Liver (tissue), 9 donors: ENCODE measurements around the gene PGAP3. TPM values are rescaled to one million over a fixed set of nuclear protein-coding genes. Genes with fewer than 3 reads are reported as not detected.

Source experiments
- DNase-seq: peaks from one replicate; pipeline ENCODE4 v3.0.0-alpha.2; 2017; ENCODE audit warnings: low spot score
- H3K27ac ChIP-seq, 2 donors: one replicate each; pipeline ENCODE4 v1.7.0; 2013; ENCODE audit warnings: inconsistent platforms in 2 of 2, low read length in 2 of 2, control low read depth in 1 of 2, low read depth in 1 of 2, mild to moderate bottlenecking in 1 of 2
- H3K27me3 ChIP-seq, 4 donors: one replicate each; pipeline versions ENCODE4 v1.6.1 to v1.7.0; 2013; ENCODE audit warnings: low read length in 3 of 4, inconsistent platforms in 1 of 4, mild to moderate bottlenecking in 1 of 4, moderate library complexity in 1 of 4; ENCODE audit not compliant: control insufficient read depth in 4 of 4, insufficient read depth in 4 of 4
- H3K36me3 ChIP-seq, 4 donors: one replicate each; pipeline versions ENCODE4 v1.6.1 to v1.7.0; 2013; ENCODE audit warnings: low read length in 3 of 4, mild to moderate bottlenecking in 3 of 4, low read depth in 1 of 4, moderate library complexity in 1 of 4; ENCODE audit not compliant: control insufficient read depth in 4 of 4, insufficient read depth in 3 of 4
- H3K4me1 ChIP-seq, 4 donors: one replicate each; pipeline versions ENCODE4 v1.6.1 to v1.7.0; 2013; ENCODE audit warnings: low read length in 3 of 4, mild to moderate bottlenecking in 3 of 4, moderate library complexity in 1 of 4; ENCODE audit not compliant: control insufficient read depth in 4 of 4, insufficient read depth in 4 of 4
- H3K4me3 ChIP-seq, 3 donors: one replicate each; pipeline versions ENCODE4 v1.6.1 to v1.7.0; 2013; ENCODE audit warnings: low read length in 3 of 3, control low read depth in 1 of 3, low read depth in 1 of 3, mild to moderate bottlenecking in 1 of 3
- H3K9ac ChIP-seq, 2 donors: one replicate each; pipeline ENCODE4 v1.7.0; 2013; ENCODE audit warnings: low read length in 2 of 2, mild to moderate bottlenecking in 2 of 2, moderate library complexity in 2 of 2, control low read depth in 1 of 2, low read depth in 1 of 2
- H3K9me3 ChIP-seq, 4 donors: one replicate each; pipeline versions ENCODE4 v1.6.1 to v1.7.0; 2013; ENCODE audit warnings: low read length in 3 of 4; ENCODE audit not compliant: control insufficient read depth in 4 of 4
- FOXA2 ChIP-seq: IDR thresholded peaks from 2 replicates; pipeline ENCODE4 v1.6.1; 2016; ENCODE audit warnings: antibody characterized with exemption
- GABPA ChIP-seq, 2 donors: IDR thresholded peaks in 1 of 2; conservative IDR thresholded peaks in 1 of 2; 2 replicates each; pipeline ENCODE4 v1.6.1; 2016; ENCODE audit warnings: antibody characterized with exemption in 2 of 2, mild to moderate bottlenecking in 1 of 2, moderate library complexity in 1 of 2
- HNF4A ChIP-seq, 2 donors: conservative IDR thresholded peaks; 2 replicates each; pipeline ENCODE4 v1.6.1; 2016; ENCODE audit warnings: antibody characterized with exemption in 2 of 2, mild to moderate bottlenecking in 2 of 2
- JUND ChIP-seq, 2 donors: IDR thresholded peaks; 2 replicates each; pipeline ENCODE4 v1.6.1; 2016; ENCODE audit warnings: antibody characterized with exemption in 2 of 2
- NR2F2 ChIP-seq: IDR thresholded peaks from 2 replicates; pipeline ENCODE4 v1.6.1; 2016; ENCODE audit warnings: antibody characterized with exemption
- RAD21 ChIP-seq, 2 donors: IDR thresholded peaks; 2 replicates each; pipeline ENCODE4 v1.6.1; 2016; ENCODE audit warnings: antibody characterized with exemption in 2 of 2, mild to moderate bottlenecking in 2 of 2
- RXRA ChIP-seq, 2 donors: IDR thresholded peaks; 2 replicates each; pipeline ENCODE4 v1.6.1; 2017 to 2018; ENCODE audit warnings: antibody characterized with exemption in 2 of 2, mild to moderate bottlenecking in 1 of 2
- SP1 ChIP-seq: IDR thresholded peaks from 2 replicates; pipeline ENCODE4 v1.6.1; 2018; ENCODE audit warnings: antibody characterized with exemption, mild to moderate bottlenecking
- TAF1 ChIP-seq: conservative IDR thresholded peaks from 2 replicates; pipeline ENCODE4 v1.6.1; 2016; ENCODE audit warnings: antibody characterized with exemption, mild to moderate bottlenecking
- WGBS: extraction: QIAGEN DNeasy Blood & Tissue Kit; methylation state at CpG from one replicate; pipeline ENCODE4 v1.1.7; 2013; 5-methylcytosine and 5-hydroxymethylcytosine counted together
- polyA plus RNA-seq, 2 donors: library from polyadenylated mRNA; stranded (reverse) in 1 of 2; unstranded in 1 of 2; fragments of 200-250 nt in 1 of 2; fragments of >200 nt in 1 of 2; fragmentation: Nextera tagmentation in 1 of 2; extraction: Ambion mirVana in 1 of 2; gene quantifications; one replicate each; pipeline versions ENCODE4 v1.2.1 to v1.2.3, GENCODE V29; 2013 to 2015
- total RNA-seq, 2 donors: library from RNA; depleted of rRNA; stranded (reverse); fragments of >200 nt; gene quantifications; one replicate each; pipeline ENCODE4 v1.2.3, GENCODE V29; 2014
- TF ChIP-seq, protein P1 (sequence below): IDR thresholded peaks from 2 replicates; pipeline ENCODE4 v1.6.1; 2016; ENCODE audit warnings: antibody characterized with exemption, mild to moderate bottlenecking
- TF ChIP-seq, protein P2 (sequence below): fragments of 150-350 bp; IDR thresholded peaks from 2 replicates; pipeline ENCODE4 v1.5.1; 2017; ENCODE audit warnings: improper control_type of control experiment, low read depth, low read length; ENCODE audit not compliant: missing input control
- TF ChIP-seq, protein P3 (sequence below): IDR thresholded peaks from 2 replicates; pipeline ENCODE4 v1.6.1; 2016; ENCODE audit warnings: antibody characterized with exemption
- donor health status: healthy.
- donor health status: healthy.
- donor health status: healthy.
- donor health status: healthy.
- donor health status: healthy.

Gene PGAP3
- total and polyA plus RNA-seq, 4 donors = 7.9 to 19.5 (median 14.0) TPM

DNA sequence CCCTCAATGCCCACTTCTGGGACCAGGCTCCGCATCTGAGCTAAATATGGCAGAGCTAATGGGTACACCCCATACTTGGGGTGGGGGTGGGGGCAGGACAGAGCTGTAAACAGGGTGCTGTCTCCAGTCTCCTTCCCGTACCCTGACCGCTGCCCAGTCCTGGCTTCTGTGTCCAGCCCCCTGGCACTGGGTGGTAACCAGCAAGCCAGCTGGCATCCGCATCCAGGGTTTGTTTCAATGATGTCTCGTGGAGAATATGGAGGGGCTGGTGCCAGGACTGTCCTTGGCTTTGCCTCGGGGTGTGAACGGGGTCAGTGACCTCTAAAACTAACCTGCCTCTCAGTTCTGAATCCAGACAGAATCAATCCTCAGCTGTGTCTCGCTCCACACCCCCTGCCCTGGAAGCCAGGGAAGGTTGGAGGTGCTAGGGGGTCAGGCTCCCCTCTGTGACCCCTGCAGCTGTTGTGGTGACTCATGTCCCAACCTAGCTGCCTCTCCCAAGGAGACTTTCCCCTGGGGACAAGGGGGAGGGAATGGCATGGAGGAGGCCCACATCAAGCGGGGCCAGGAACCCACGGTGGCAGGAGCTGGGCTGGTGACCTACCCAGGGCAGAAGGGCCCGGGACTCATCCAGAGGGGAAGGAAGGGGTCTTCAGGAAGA lies 21.1 kb downstream of the PGAP3 start:
- Histone ChIP-seq H3K36me3 (no peaks in the 10 kb centered on the region), H3K27me3 (no peaks in the 10 kb centered on the region), H3K9ac (no peak overlapping the region), H3K27ac (peak overlapping the region in 1 of 2 donors; percentile 32), H3K4me1 (peaks cover 29 to 65% (median 55%) of the 10 kb centered on the region in 4 donors), H3K9me3 (no peaks in the 10 kb centered on the region), H3K4me3 (no peak overlapping the region)
- no peak for DNase-seq
- TF ChIP-seq SP1 (peak; percentile 43), NR2F2 (peak; percentile 51), HNF4A (conservative IDR thresholded peaks at IDR 0.05) (peak; percentile 37 to 61), GABPA (IDR thresholded peaks at IDR 0.05 in 1 of 2, conservative IDR thresholded peaks at IDR 0.05 in 1 of 2) (no peak), JUND (IDR thresholded peaks at IDR 0.05) (peak in 1 of 2 donors; percentile 30), FOXA2 (no peak), RXRA (IDR thresholded peaks at IDR 0.05) (peak; percentile 88 to 92)
- TF ChIP-seq, protein P1, sequence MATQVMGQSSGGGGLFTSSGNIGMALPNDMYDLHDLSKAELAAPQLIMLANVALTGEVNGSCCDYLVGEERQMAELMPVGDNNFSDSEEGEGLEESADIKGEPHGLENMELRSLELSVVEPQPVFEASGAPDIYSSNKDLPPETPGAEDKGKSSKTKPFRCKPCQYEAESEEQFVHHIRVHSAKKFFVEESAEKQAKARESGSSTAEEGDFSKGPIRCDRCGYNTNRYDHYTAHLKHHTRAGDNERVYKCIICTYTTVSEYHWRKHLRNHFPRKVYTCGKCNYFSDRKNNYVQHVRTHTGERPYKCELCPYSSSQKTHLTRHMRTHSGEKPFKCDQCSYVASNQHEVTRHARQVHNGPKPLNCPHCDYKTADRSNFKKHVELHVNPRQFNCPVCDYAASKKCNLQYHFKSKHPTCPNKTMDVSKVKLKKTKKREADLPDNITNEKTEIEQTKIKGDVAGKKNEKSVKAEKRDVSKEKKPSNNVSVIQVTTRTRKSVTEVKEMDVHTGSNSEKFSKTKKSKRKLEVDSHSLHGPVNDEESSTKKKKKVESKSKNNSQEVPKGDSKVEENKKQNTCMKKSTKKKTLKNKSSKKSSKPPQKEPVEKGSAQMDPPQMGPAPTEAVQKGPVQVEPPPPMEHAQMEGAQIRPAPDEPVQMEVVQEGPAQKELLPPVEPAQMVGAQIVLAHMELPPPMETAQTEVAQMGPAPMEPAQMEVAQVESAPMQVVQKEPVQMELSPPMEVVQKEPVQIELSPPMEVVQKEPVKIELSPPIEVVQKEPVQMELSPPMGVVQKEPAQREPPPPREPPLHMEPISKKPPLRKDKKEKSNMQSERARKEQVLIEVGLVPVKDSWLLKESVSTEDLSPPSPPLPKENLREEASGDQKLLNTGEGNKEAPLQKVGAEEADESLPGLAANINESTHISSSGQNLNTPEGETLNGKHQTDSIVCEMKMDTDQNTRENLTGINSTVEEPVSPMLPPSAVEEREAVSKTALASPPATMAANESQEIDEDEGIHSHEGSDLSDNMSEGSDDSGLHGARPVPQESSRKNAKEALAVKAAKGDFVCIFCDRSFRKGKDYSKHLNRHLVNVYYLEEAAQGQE = no peak
- 34% methylated on average over 11 of the region's 11 CpGs for WGBS

DNA sequence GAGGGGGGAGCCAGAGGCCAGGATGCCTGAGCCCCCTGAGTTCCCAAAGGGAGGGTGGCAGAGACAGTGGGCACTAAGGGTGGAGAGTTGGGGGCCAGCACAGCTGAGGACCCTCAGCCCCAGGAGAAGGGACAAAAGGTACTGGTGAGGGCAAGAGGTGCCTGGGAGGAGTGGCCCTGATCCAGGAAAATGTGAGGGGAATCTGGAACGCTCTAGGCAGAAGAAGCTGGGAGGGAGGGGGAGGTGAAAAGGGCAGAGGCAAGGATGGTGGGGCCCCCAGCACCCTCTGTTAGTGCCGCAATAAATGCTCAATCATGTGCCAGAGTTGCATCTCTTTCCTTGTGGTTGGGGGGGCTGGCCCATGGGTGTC lies 21.6 kb downstream of the PGAP3 start:
- H3K27me3 ChIP-seq = no peaks in the 10 kb centered on the region
- WGBS = 30% methylated on average over 2 of the region's 2 CpGs
- peaks cover 29 to 69% (median 56%) of the 10 kb centered on the region in 4 donors for H3K4me1 ChIP-seq
- no peak for DNase-seq
- TF ChIP-seq, protein P2, sequence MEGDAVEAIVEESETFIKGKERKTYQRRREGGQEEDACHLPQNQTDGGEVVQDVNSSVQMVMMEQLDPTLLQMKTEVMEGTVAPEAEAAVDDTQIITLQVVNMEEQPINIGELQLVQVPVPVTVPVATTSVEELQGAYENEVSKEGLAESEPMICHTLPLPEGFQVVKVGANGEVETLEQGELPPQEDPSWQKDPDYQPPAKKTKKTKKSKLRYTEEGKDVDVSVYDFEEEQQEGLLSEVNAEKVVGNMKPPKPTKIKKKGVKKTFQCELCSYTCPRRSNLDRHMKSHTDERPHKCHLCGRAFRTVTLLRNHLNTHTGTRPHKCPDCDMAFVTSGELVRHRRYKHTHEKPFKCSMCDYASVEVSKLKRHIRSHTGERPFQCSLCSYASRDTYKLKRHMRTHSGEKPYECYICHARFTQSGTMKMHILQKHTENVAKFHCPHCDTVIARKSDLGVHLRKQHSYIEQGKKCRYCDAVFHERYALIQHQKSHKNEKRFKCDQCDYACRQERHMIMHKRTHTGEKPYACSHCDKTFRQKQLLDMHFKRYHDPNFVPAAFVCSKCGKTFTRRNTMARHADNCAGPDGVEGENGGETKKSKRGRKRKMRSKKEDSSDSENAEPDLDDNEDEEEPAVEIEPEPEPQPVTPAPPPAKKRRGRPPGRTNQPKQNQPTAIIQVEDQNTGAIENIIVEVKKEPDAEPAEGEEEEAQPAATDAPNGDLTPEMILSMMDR = no peak
- TF ChIP-seq TAF1 (no peak), JUND (IDR thresholded peaks at IDR 0.05) (no peak), HNF4A (conservative IDR thresholded peaks at IDR 0.05) (no peak)
- H3K9ac ChIP-seq = no peak overlapping the region
- H3K36me3 ChIP-seq = no peaks in the 10 kb centered on the region
- H3K27ac ChIP-seq = no peak overlapping the region
- no peak overlapping the region for H3K4me3 ChIP-seq
- H3K9me3 ChIP-seq = no peaks in the 10 kb centered on the region

DNA sequence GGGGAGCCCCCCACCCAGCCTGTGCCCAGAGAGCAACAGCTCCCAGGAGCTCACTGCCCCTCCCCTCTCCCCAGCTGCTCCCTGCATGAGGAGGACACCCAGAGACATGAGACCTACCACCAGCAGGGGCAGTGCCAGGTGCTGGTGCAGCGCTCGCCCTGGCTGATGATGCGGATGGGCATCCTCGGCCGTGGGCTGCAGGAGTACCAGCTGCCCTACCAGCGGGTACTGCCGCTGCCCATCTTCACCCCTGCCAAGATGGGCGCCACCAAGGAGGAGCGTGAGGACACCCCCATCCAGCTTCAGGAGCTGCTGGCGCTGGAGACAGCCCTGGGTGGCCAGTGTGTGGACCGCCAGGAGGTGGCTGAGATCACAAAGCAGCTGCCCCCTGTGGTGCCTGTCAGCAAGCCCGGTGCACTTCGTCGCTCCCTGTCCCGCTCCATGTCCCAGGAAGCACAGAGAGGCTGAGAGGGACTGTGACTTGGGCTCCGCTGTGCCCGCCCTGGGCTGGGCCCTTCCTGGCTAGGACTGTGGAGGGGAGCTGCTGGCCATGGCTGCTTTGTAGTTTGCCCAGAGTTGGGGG lies 22.1 kb downstream of the PGAP3 start:
- H3K4me1 ChIP-seq = peaks cover 30 to 73% (median 60%) of the 10 kb centered on the region in 4 donors
- H3K27me3 ChIP-seq = no peaks in the 10 kb centered on the region
- no peak overlapping the region for H3K27ac ChIP-seq

More for the DNA sequence above, 22.1 kb downstream of the PGAP3 start:
- no peak for DNase-seq
- no peak overlapping the region for H3K4me3 ChIP-seq
- no peaks in the 10 kb centered on the region for H3K9me3 ChIP-seq
- TF ChIP-seq, protein P2 = peak; percentile 3
- TF ChIP-seq RAD21 (IDR thresholded peaks at IDR 0.05) = no peak
- TF ChIP-seq, protein P3, sequence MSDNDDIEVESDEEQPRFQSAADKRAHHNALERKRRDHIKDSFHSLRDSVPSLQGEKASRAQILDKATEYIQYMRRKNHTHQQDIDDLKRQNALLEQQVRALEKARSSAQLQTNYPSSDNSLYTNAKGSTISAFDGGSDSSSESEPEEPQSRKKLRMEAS = no peak
- no peak for TF ChIP-seq GABPA (IDR thresholded peaks at IDR 0.05 in 1 of 2, conservative IDR thresholded peaks at IDR 0.05 in 1 of 2)
- WGBS = 41% methylated on average over 17 of the region's 17 CpGs
- H3K36me3 ChIP-seq = peaks cover 0 to 4% (median 0%) of the 10 kb centered on the region in 4 donors
- no peak overlapping the region for H3K9ac ChIP-seq
